GM21526 (cell line): ENCODE results near the gene EXOC7.

Experiments
- ATAC-seq: cut with Tn5 transposase; IDR thresholded peaks from one replicate; pipeline ENCODE4 v1.9.1; 2021; ENCODE audit warnings: moderate library complexity; ENCODE audit not compliant: unreplicated experiment, low FRiP score

EXOC7 gene

DNA sequence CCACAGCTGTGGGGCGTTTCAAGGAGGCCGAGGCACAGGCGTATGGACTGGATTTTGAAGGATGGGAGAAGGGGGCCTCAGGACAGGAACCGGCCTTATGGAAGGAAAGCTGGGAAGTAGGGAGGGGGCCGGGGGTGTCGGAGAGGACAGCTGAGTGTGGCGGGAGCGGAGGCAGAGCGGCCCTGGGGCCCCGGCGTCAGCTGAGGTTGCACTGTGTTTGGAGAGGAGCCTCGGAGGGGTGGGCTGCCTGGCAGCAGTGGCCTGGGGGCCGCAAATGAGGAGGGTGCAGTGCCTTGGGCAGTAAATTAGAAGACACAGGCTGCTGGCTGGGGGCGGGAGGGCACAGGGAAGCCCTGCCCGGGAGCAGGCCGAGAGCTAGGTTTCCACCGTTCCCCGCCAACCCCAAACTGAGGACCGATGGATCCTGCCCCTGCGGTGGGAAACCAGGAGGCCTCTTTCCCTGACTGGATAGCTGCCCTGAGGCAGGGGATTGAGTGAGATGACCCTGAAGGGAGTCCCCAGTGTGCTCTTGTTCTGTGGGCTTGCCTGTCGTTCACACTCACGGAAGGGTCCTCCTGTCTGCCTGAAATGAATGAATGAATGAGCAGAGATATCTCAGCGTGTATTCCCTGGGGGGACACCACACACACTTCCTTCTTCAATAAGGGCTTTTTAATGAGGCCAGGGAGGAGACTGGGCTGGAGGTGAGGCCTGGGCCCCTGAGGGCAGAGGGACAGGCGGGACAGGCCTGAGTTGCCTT lies 19.0 kb upstream of the EXOC7 start:
- no peak for ATAC-seq

DNA sequence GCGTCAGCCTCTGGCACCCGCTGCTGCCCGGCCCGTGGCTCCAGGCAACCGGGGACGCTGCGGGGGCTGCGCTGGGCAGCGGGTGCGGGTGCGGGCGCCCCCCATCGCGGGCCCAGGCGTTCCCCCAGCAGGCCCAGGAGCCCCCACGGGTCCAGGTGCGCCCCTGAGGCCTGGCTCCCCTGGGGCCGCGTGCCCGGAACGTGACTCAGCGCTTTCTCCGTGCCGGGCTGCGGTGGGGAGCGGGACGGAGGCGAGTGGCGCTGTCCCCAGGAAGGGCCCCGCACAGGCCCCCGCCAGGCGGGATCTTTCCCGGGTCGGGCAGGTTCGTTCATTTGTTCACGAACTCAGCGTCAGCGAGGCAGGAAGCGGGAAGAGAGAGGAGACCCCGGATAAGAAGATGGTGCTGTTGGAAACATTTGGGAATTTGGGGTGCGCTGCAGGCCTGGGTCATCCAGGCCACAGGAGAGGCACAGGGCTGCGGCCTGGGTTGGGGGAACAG lies 18.4 kb upstream of the EXOC7 start:
- ATAC-seq: no peak

DNA sequence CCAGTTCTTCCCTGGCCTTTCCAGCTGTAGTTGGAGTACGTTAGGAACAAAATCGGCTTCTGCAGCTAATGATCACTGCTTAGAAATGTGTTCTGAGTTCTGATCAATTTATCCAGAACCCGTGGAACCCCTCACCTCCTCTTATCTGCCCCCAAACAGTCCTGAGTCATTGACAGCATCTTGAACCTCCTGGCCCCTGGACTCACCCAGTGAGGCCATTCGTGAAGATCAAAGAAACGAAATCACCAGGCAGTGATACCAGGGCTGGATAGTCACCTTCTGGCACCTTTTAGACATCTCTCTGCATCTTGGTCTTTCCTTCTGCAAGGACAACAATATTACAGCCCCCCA lies 17.0 kb upstream of the EXOC7 start:
- ATAC-seq: no peak

GRCh38 chr17:76119409-76120371 lies 16.1 kb upstream of the EXOC7 start:
- ATAC-seq: no peak

- no peak for ATAC-seq
Measured at GRCh38 chr17:76115138-76115754, 11.7 kb upstream of the EXOC7 start.

GRCh38 chr17:76111956-76112355 lies 8.4 kb upstream of the EXOC7 start:
- ATAC-seq: no peak

DNA sequence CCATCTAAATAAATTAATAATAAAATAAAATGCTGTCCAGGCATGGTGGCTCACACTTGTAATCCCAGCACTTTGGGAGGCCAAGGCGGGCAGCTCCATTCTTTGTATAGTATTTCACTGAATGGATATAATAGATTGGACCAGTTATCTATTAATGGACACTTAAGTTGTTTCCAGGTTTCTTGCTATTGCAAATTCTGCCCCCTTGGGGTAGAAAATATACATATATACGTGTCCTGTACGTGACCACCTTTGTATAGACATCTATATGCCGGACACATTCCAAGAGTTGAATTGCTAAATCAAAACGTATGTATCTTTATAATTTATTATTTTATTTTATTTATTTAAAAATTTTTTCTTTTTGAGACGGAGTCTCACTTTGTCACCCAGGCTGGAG lies 3.9 kb upstream of the EXOC7 start:
- no peak for ATAC-seq

- no peak for ATAC-seq
Measured at GRCh38 chr17:76106703-76107102, 3.1 kb upstream of the EXOC7 start.

DNA sequence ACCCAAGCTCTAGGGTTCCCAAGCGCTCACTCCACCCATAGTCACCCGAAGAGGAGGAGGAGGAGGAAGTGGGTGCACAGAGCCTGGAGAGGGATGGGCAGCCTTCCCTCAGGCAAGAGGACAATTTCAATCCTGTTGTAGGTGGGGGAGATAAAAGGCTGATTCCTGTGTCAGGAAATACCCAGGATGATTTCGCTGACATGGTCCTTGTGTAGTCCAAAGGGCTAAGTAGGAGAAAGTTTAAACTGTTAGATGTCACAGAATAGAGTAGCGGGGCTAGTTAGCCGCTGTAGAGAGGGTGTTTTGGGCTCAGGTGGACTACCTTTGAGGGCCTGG lies 1.3 kb upstream of the EXOC7 start:
- ATAC-seq: no peak

DNA sequence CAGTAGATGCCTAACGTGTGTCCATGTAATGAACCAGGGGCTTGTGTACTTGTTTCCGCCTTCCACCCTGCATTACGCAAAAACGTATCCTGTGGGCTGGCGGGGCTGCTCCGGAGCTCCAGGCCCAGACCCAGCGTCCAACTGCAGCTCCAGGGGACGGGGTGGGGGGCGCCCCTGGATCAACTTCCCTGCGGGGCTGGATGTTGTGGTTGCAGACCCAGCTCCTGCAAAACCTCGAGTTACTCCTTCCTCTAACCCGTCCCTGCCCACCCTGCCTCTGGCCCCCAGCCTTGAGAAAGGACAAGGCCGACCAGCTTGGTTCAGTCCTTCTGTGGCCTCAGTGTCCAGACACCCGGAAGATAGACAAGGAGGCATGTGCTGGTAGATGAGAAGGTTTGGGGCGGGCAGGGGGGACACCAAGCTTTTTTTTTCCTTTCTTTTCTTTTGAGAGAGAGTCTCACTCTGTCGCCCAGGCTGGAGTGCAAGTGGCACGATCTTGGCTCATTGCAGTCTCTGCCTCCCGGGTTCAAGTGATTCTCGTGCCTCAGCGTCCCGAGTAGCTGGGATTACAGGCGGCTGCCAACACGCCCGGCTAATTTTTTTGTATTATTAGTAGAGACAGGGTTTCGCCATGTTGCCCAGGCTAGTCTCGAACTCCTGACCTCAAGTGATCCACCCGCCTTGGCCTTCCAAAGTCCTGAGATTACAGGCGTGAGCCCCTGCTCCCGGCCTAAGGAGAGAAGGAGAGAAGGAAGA lies 731 bp upstream of the EXOC7 start:
- ATAC-seq: no peak

DNA sequence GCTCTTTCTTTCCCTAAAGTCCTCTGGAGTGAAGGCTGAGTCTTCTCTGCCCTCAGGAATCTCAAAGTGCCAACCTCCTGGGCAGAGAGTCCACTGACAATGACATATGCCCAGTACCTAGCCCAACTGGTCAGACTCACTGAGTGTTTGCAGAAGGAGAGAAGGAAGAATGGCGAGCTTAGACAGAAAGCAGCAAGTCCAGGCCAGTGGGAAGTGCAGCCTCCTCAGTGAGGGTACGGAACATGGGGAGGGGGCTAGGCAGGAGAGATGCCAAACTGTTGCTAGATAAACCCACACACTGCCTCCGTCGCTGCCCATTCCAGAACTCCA lies 678 bp downstream of the EXOC7 start:
- peak; percentile 20 for ATAC-seq

DNA sequence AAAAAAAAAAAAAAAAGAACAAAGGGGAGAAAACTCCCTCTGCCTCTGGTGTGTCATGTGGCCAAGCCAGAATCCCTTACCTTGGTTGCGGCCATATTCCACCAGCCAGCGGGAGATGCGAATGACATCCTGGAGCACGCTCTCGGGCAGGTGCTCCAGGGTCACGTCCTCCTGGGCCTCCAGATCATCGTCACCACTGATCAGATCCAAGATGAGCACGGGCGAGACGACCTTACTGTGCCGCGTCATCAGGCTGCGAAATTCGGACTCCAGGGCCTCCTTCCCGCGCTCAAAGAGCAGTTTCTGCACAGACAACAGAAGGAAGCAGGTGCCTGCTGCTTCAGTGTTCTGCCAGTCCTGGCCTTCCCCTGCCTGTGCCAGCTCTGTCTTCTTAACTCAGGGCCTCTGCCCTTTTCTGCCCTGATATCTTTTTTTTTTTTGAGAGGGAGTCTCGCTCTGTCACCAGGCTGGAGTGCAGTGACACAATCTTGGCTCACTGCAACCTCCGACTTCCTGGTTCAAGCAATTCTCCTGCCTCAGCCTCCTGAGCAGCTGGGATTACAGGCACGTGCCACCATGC lies 5.8 kb downstream of the EXOC7 start:
- no peak for ATAC-seq

- ATAC-seq: no peak
Measured at GRCh38 chr17:76095943-76096342, 7.6 kb downstream of the EXOC7 start.

GRCh38 chr17:76094046-76094445 lies 9.5 kb downstream of the EXOC7 start:
- ATAC-seq: no peak

DNA sequence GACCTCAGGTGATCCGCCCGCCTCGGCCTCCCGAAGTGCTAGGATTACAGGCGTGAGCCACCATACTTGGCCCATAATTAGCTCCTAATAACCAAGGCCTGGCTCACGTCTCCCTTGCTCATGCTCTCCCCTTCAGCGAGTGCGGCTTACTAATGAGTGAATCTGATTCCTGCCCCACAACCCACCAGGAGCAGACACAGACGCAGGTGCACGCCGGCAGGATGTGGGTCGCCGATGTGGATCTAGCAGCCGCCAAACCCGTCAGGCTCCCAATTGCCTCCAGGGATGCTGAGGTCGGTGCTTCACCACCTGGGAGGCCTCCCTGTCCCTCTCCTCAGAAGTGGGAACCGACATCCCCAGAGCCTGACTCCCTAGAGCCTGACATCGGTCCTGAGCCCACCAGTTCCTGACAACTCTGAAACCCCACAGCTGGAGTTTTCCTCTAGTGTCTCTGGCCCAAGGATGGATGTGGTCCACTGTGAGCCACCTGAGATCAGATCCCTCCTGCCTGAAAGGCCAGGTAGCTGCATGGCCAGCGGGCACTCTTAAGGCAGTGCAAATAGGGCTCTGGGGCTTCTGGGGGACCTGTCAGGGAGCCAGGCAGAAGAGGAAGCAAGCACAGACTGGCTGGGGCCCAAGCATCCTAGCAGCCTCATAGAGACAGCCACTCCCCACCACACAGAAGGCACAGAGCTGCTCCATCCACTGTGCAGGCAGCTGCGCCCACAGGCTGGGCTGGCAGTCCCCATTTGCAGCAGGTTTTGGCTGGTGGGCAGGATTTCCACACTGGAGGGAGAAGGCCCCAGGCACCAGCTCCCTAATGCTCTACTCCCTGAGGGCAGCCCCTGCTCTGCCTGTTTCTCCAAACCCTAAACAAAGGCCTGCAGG lies 10.8 kb downstream of the EXOC7 start:
- no peak for ATAC-seq

DNA sequence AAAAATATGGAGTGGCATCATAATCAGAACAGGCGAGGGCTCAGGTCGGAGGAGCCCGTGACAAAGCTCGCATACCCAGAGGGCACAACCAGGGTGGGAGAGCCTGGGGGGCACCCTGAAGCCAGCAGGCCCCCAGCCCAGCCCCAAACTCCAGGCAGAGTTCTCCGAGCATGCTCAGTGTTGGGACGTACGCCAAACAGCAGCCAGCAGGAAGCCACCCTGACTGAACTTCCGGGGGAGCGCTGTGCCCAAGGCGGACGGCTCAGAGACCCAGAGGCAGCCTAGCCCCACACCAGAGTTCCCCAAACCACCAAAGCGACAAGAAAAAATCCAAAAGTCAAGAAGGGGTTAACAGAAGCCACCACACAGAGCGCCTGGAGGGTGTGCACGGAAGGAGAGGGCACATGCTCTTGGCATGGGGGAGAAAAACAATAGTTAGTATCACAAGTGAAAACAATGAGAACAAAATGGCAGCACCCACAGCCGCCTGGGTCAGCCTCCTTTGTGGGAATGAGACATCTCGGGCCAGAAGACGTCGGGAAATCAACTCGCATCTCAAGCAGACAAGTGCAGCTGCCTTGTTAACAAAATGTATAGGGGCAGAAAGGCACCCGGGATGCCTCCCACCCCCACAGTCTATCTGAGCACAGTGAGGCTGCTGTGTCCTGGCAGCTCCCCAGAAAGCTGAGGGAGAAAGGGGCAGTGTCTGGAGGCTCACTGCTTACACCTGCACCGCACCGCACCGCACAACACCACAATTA lies 11.9 kb downstream of the EXOC7 start:
- no peak for ATAC-seq

DNA sequence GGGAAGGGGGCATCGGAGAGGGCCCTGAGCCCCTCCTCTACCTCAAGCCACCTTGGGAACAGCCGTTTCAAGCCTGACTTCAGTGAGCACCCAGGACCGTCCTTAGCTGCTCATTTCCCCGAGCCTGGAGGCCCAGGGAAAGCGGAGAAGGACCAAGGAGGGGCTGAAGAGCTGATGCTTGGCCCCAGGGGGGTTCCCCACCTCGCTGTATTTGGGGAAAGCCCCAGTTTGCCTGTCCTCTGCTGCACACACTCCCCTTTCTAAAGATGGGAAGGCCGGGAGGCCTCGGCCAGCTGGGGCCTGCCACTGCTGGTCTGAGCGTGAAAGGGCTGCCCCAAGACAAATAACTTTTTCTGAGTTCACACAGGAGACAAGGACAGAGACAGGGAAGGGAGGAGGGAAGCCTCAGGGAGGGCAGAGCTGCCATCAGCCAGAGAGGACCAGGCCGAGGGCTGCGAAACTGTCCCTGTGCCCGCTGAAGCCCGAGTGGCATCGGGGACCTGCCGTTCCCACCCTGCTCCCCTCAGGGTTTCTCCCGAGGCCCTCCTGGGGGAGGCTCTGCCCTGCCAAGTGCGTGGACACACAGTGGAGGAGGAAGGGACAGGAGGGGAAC lies 13.0 kb downstream of the EXOC7 start:
- no peak for ATAC-seq
